OCI-M1 (cell line): ENCODE results near the gene RFC1.
A peak's percentile ranks its signal among the peaks of the same experiment; 100 is the strongest.
"Not testable (repeated sequence)": the region's sequence is repeated elsewhere in the genome, so short reads cannot be mapped to it uniquely, and the experiment has no call there.

Source experiments
- DNase-seq: peaks from one replicate; lab custom pipeline; 2025; lab: John Stamatoyannopoulos, UW

RFC1 gene, protein sequence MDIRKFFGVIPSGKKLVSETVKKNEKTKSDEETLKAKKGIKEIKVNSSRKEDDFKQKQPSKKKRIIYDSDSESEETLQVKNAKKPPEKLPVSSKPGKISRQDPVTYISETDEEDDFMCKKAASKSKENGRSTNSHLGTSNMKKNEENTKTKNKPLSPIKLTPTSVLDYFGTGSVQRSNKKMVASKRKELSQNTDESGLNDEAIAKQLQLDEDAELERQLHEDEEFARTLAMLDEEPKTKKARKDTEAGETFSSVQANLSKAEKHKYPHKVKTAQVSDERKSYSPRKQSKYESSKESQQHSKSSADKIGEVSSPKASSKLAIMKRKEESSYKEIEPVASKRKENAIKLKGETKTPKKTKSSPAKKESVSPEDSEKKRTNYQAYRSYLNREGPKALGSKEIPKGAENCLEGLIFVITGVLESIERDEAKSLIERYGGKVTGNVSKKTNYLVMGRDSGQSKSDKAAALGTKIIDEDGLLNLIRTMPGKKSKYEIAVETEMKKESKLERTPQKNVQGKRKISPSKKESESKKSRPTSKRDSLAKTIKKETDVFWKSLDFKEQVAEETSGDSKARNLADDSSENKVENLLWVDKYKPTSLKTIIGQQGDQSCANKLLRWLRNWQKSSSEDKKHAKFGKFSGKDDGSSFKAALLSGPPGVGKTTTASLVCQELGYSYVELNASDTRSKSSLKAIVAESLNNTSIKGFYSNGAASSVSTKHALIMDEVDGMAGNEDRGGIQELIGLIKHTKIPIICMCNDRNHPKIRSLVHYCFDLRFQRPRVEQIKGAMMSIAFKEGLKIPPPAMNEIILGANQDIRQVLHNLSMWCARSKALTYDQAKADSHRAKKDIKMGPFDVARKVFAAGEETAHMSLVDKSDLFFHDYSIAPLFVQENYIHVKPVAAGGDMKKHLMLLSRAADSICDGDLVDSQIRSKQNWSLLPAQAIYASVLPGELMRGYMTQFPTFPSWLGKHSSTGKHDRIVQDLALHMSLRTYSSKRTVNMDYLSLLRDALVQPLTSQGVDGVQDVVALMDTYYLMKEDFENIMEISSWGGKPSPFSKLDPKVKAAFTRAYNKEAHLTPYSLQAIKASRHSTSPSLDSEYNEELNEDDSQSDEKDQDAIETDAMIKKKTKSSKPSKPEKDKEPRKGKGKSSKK

DNA sequence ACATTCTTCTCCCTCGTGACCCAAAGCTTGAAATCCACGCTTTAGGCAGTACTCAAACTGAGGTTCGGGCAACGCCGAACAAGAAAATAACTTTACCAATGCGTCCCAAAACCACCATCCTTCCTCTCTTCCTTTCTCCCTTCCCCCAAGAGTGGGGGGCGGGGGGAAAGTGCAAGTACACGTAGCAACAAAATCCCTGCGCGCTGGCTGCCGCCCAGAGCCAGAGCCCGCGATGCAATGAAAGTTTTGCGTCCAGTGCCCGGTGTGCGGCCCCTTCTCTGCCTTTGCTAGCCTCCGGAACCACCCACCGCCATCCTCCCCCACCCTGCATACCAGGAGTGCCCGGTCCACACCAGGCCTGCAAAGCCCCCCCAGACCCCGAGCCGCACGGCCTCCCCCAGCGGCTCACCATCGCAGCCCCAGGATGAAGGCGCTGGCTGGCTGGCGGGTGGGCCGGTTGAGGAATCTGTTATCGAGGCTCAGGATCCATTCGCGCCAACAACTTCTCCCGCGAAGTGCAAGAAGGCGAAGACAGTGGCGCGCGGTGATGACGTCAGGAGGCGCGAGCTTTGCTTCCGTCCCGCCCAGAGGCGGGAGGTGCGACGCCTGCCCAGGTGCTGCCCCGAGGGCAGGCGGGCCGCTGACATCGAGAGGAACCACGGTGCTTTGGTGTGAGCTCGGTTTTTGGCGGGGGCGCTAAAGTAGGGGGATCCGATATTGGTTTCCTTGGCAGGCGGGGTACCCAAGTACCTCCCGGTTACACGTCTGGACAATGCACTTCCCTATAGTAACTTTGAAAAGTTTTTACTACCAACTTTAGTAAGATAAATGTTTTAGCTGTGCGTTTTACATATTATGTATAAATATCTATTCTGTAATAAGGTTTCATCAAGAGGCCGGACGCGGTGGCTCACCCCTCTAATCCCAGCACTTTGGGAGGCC, at the start of gene RFC1:
TSS of gene RFC1 (minus strand) at position 533 of the 942 bp plus-strand sequence. CDS start at position 412, 121 bp downstream.
- peak; percentile 92 for DNase-seq

DNA sequence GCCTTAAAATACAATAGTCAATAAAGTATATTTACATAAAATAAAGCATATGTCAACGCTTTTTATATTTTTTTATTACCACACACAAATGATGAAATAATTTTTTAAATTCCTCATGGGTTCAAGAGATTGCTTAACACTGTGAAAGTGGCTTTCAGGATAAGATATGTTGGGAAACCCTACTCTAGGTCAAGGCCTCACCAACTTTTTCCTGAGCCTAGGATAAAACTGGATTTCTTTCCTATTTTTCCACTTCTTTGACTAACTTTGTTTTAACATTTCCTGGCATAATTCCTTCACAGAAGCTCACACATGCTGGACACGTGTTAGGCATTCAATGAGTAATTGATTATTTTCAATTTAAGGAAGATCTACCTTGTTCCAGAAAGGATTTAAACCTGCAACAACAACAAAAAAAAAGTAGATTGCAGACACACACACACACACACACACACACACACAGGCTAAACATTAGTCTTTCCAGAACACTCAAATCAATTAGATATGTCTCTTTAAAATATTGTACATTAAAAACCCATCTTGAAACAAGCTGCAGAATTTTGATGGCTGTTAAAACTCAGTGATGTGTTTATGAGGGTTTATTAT, 49.6 kb upstream of the RFC1 start:
- DNase-seq, result no peak

DNA sequence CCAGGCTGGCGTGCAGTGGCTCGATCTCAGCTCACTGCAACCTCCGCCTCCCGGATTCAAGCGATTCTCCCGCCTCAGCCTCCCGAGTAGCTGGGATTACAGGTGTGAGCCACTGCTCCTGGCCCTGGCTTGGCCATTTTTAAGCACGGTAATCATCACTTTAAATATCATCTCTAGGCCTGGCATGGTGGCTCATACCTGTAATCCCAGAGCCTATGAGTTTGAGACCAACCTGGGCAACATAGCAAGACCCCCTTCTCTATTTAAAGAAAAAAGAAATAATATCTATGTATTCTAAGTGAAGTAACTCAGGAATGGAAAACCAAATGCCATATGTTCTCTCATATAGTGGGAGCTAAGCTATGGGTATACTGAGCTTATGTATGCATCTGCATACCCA, 45.4 kb upstream of the RFC1 start:
- DNase-seq, result not testable (repeated sequence)

DNA sequence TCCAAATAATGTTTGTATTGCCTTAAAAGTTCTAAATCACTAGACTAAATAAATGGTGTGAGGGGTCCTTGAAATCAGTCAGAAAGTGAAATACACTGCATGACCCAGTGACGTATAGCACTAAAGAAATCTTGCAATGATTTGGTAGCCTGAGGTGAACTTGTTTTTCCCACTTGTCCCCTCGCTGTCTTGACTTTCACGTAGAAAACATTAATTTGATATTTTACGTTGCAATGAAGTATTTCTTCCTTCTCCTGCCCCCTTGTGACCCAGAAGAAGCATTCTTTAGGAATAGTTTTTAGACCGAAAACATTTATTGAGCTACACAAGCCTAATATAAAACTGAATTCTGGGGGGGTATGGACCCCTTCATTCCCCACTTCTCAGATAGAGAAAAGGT, 44.3 kb upstream of the RFC1 start:
- peak; percentile 60 for DNase-seq

DNA sequence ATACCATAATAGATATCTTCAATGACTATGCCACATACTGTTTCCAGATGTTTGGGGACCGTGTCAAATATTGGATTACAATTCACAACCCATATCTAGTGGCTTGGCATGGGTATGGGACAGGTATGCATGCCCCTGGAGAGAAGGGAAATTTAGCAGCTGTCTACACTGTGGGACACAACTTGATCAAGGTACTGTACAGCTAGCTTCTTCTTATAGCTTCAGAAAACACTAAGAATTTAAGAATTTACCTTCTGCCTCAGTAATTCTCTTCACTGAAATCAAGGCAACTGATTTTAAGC, 41.4 kb upstream of the RFC1 start:
- DNase-seq, result no peak

DNA sequence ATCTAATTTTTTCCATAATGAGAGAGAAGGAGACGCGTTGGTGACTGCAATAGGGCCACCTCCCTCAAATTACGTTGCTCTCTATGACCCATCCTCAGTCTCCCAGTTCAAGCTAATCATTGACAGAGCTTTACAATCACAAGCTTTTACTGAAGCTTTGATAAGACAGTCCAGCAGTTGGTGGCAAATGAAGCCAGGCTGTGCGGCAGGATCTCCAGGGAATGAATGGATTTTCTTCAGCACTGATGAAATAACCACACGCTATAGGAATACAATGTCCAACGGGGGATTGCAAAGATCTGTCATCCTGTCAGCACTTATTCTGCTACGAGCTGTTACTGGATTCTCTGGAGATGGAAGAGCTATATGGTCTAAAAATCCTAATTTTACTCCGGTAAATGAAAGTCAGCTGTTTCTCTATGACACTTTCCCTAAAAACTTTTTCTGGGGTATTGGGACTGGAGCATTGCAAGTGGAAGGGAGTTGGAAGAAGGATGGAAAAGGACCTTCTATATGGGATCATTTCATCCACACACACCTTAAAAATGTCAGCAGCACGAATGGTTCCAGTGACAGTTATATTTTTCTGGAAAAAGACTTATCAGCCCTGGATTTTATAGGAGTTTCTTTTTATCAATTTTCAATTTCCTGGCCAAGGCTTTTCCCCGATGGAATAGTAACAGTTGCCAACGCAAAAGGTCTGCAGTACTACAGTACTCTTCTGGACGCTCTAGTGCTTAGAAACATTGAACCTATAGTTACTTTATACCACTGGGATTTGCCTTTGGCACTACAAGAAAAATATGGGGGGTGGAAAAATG, 40.8 kb upstream of the RFC1 start, which contains the start of gene KLB:
TSS of gene KLB (plus strand) at position 168 of the 821 bp plus-strand sequence. CDS start at position 188, 20 bp downstream.
- no peak for DNase-seq

DNA sequence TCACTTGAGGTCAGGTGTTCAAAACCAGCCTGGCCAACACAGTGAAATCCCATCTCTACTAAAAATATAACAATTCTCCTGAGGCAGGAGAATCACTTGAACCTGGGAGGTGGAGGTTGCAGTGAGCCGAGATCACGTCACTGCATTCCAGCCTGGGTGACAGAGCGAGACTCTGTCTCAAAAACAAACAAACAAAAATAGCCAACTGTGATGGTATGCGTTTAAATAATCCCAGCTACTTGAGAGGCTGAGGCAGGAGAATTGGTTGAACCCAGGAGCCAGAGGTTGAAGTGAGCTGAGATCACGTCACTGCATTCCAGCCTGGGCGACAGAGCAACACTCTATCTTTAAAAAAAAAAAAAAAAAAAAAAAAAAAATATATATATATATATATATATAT, 35.5 kb upstream of the RFC1 start:
- not testable (repeated sequence) for DNase-seq

DNA sequence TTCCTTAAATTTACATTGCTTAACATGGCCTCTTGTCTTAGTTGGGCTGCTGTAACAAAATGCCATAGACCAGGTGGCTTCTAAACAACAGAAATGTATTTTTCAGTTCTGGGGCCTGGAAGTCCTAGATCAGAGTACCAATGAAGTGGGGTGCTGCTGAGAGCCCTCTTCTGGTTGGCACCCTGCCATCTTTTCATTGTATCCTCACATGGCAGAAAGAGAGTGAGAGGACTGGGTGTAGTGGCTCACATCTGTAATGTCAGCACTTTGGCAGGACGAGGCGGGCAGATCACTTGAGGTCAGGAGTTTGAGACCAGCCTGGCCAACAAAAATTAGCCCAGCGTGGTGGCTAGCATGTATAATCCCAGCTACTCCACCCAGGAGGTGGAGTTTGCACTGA, 28.5 kb upstream of the RFC1 start:
- DNase-seq, result no peak

DNA sequence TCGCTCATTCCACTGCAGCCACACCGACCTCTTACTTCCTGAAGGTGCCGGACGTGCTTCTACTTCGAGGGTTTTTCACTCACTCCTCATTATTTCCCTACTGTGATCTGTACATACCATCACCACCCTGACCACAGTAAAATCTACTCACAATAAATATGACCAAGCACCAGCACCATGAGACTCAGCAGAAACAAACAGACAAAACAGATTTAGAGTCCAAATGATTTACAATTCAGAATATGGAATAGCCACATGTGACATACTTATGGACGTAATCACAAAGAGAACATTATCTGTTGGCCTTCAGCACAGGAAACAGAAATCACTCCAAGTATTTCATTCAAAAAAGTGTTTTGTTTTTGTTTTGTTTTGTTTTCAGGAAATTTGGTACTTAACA, 24.4 kb upstream of the RFC1 start:
- no peak for DNase-seq

DNA sequence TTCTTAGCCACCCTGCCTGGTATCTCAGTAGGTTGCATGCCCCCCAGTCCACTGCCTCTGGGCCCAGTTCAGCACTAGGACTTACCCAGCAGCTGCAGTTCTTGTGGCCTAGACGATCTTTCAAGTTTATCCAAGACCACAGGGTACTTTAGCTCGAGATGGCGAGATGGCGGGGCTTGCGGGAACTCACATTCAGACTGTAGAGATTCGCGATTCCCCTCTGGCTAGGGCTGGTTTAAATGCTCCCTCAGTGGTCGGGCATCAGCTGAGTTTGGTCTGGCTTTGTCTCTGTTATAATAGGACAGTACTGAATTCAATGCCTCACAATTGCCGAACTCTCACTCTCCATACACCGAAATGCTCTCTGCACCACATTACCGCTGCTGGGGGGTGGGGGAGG, 18.4 kb upstream of the RFC1 start:
- no peak for DNase-seq

DNA sequence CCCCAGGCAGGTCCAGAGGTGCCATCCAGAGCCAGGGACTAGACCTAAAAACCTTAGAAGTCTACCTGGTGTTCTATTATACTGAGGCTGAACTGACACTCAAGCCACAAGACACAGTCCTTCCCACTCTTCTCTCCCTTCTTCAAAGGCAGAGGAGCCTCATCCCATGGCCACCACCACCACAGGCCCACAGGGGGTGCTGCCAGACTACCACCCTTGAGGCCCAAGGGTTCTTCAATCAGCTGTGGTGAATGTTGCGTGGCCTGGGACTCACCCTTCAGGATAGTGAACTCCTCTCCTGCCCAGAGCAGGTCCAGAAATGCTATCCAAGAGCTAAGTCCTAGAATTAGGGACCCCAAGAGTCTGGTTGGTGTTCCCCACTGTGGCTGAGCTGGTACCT, 17.5 kb upstream of the RFC1 start:
- no peak for DNase-seq

DNA sequence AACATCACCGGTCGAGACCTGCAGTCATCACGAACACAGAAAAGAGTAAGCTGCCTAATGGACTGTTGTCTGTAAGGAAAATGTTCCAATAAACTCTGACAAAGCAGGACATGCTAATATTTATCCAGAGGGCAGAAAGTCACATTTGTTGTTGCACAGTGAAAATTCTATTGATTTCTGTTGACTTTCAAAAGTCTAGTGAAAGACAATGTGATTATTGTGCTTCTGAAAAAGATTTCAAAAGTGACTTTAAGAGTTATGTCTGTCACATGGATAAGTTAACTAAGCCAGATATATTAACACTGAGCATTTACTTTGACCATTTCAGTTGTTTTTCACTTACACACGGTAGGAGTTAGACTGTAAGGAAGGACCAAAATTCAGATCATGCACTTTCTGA, 9.3 kb upstream of the RFC1 start:
- DNase-seq, result no peak

DNA sequence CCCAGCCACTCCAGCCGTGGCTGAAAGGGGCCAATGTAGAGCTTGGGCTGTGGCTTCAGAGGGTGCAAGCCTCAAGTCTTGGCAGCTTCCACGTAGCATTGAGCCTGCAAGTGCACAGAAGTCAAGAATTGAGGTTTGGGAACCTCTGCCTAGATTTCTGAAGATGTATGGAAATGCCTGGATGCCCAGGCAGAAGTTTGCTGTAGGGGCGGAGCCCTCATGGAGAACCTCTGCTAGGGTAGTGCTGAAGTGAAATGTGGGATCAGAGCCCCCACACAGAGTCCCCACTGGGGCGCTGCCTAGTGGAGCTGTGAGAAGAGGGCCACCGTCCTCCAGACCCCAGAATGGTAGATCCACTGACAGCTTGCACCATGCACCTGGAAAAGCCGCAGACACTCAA, 5.0 kb upstream of the RFC1 start:
- not testable (repeated sequence) for DNase-seq

DNA sequence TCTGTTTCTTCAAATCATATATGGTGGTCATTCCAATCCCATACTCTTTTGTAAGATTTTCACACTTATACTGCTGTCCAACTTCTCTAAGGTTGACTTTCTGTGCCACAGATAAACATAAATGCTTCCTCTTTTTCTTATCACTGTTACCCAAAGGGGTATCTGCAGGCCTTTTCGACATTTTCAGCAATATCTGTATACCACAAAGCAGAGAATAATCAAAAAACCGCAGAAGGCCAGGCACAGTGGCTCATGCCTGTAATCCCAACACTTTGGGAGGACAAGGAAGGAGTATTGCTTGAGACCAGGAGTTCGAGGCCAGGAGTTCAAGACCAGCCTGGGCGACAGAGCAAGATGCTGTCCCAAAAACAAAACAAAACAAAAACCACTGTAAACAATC, 3.1 kb upstream of the RFC1 start:
- DNase-seq, result peak; percentile 95

DNA sequence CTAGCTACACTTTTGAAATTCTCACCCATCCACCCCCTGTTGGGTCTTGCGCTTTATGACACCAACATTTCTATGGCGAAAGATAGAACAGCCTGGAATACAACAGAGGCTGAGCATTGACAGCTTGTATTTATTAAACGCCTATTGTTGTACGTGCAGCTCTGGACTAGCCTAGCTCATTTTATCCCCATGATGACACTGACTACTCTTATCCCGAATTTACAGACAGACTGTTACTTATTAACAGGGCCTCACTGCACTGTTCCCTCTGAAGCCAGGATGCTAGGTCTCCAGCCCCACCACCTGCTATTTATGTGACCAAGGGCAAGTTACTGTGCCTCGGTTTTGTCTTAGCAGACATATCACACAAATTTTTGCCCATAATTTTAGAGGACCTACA, 1.0 kb upstream of the RFC1 start:
- DNase-seq, result no peak

DNA sequence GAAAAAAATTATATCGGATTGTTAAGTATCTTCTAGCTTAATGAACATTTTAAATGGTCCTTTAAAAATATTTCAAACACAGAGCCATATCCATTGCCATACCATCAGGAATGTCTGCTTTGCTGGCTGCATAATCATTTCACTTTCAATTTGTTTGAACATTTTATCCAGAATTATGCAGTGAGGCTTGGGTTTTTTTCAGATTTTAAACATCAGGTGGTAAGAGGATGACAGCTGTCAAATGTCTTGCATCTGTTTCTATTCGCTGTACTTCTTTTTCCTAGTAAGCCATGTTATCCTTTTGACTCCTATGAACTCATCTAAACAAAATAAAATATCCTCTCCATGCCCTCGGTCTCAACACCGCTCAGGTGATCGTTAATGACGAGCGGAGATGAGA, 802 bp downstream of the RFC1 start:
- no peak for DNase-seq

DNA sequence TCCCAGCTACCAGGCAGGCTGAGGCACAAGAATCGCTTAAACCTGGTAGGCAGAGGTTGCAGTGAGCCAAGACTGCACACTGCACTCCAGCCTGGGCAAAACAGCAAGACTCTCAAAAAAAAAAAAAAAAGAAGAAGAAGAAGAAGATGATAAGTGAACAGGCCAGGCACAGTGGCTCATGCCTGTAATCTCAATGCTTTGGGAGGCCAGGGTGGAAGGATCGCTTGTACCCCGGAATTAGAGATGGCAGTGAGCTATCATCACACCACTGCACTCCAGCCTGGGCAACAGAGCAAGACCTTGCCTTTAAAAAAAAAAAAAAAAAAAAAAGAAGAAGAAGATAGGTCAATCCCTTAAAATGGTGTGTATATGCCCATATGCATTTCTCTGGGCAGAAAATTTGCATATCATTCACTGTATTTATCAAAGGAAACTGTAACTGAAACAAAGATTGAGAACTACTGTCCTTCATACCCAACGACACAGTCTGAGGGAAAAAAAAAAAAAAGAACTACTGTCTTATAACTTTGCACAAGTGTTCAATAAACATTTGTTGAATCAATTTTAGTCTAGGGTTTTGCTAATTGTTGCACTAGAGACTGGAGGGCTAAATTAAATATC, 2.3 kb downstream of the RFC1 start:
- no peak for DNase-seq

DNA sequence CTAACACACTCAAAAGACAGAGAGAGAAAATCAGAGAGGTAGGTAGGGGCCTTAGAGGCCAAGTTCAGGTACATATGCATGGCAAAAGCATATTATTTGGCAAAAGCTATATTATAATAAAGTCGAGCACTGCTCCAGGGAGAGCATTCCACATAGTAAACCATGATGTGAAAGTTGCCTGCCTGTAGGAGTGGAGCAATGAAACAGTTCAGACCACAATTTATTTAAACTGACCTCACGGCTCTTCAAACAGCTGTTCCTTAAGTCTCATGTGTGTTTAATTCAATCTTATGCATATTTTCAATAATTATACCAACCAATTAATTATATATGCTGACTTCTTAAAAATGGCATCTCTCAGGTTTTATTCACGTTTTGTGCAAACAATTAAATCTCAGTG, 3.3 kb downstream of the RFC1 start:
- DNase-seq, result no peak

DNA sequence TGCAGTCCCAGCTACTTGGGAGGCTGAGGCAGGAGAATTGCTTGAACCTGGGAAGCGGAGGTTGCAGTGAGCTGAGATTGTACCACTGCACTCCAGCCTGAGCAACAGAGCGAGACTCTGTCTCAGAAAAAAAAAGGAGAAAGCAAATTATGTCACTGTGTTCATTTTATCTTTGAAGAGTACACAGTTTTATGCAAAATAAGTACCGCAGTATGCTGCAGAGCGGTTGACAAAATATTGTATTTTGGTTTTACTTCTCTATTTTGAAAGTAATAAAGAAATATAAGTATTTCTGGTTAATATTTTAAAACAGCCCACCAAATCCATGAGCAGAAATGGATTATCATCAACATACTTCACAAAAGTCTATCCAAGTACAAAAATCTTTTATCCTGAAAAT, 5.6 kb downstream of the RFC1 start:
- not testable (repeated sequence) for DNase-seq

DNA sequence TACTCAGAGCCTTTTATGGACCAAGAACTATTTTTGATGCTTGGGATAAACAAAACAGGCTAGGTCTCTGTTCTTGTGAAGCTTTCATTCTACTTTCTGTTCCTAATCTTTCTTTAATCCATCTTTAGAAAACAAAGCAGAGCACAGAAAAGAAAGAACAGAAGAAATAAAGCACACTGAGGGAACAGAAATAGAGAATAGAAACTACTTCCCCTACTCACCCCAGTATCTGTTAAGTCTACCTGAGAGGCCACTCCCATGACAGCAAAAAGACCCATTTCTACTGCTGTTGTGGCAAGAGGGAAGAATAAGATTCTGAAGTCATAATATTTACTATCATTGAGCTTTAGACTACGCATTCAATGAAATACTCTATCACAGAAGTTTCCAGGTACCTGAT, 9.2 kb downstream of the RFC1 start:
- DNase-seq, result peak; percentile 30
